ENCODE results near the gene STIM2.

Gene STIM2

DNA sequence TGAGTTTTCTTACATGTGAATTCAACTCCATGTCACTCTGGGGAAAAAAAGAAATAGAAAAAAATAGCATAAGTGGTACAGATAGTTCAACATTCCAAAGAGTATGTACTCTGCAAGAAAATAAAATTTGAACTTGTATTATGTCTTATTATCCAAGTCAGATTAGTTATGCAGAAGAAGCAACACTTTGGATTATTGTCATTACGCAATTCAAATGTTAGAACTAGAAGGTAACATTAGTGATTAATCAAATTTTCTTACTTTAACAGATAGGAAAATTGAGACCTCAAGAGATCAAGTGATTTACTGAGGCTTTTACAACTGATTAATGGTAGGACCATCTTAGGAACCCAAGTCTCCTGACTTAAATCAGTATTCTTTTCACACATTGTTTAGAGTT lies 159.1 kb downstream of the STIM2 start:
- TF ChIP-seq, protein P1, sequence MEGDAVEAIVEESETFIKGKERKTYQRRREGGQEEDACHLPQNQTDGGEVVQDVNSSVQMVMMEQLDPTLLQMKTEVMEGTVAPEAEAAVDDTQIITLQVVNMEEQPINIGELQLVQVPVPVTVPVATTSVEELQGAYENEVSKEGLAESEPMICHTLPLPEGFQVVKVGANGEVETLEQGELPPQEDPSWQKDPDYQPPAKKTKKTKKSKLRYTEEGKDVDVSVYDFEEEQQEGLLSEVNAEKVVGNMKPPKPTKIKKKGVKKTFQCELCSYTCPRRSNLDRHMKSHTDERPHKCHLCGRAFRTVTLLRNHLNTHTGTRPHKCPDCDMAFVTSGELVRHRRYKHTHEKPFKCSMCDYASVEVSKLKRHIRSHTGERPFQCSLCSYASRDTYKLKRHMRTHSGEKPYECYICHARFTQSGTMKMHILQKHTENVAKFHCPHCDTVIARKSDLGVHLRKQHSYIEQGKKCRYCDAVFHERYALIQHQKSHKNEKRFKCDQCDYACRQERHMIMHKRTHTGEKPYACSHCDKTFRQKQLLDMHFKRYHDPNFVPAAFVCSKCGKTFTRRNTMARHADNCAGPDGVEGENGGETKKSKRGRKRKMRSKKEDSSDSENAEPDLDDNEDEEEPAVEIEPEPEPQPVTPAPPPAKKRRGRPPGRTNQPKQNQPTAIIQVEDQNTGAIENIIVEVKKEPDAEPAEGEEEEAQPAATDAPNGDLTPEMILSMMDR (IDR thresholded peaks at IDR 0.05; ENCODE audit: low read depth, low read length, missing control alignments), result no peak
- in situ Hi-C loops (cut with HindIII; ENCODE audit: low pct_ligation_motif_present, low sequenced_read_pairs), result no loop called here
- Histone ChIP-seq H3K27me3 (replicated peaks) (no peaks in the 10 kb centered on the region), H3K4me3 (ENCODE audit: low read depth, low read length) (no peak overlapping the region), H3K27ac (no peak overlapping the region), H3K36me3 (replicated peaks) (no peaks in the 10 kb centered on the region)
- no peak for DNase-seq

DNA sequence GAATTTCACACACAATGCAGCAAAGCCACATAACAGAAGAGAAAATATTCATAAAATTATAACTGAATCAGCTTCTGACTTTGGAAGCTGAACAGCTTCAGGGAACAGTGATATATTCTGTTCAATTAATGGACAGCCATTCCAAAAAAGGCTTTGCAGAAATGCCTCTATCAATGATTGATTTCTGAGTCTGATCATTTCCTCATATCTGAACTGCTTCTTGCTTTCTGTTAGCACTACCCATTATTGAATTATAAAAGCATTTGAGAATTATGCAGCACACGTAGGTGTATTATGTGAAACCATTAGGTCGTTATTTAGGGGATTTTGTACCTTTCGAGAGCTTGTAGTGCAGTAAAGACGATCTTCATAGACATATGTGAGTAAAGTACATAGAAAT lies 159.6 kb downstream of the STIM2 start:
- no peaks in the 10 kb centered on the region for H3K27me3 ChIP-seq (replicated peaks)
- TF ChIP-seq, protein P1 (IDR thresholded peaks at IDR 0.05; ENCODE audit: low read depth, low read length, missing control alignments), result no peak
- H3K4me3 ChIP-seq (ENCODE audit: low read depth, low read length), result no peak overlapping the region
- no peaks in the 10 kb centered on the region for H3K36me3 ChIP-seq (replicated peaks)
- in situ Hi-C loops (cut with HindIII; ENCODE audit: low pct_ligation_motif_present, low sequenced_read_pairs), result no loop called here
- no peak for DNase-seq
- H3K27ac ChIP-seq, result no peak overlapping the region

DNA sequence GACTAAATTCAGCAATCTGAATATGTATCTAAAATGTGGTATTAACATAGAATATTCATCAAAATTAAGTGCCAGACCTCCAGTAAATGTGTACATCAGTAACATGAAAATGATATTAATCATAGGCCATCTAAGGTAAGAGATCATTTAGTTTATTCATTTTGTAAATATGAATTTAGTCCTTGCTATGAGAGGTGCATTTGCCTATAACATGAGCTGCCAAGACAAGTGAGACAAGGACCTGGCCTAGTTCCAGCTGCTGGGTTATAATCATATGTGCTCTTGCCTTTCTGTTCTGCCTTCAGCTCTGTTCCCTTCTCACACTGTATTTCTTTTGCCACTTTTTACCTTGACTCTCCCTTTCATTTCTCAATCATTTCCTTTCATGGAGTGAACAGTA lies 160.0 kb downstream of the STIM2 start:
- H3K36me3 ChIP-seq (replicated peaks), result no peaks in the 10 kb centered on the region
- no peaks in the 10 kb centered on the region for H3K27me3 ChIP-seq (replicated peaks)
- no peak overlapping the region for H3K27ac ChIP-seq
- no peak overlapping the region for H3K4me3 ChIP-seq (ENCODE audit: low read depth, low read length)
- no peak for DNase-seq
- in situ Hi-C loops (cut with HindIII; ENCODE audit: low pct_ligation_motif_present, low sequenced_read_pairs), result no loop called here
- TF ChIP-seq, protein P1 (IDR thresholded peaks at IDR 0.05; ENCODE audit: low read depth, low read length, missing control alignments), result no peak

DNA sequence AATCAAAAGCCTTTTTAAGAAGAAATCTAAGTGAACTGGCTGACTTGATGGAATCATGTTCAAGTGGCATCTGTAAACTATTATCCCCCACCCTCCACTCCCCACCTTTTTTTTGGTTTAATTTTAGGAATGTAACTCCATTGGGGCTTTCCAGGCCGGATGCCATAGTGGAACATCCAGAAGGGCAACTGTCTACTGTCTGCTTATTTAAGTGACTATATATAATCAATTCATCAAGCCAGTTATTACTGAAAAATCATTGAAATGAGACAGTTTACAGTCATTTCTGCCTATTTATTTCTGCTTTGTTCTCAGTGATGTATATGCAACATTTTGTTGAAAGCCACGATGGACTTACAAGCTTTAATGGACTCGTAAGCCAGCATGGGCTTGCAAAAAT lies 162.3 kb downstream of the STIM2 start:
- in situ Hi-C loops (cut with HindIII; ENCODE audit: low pct_ligation_motif_present, low sequenced_read_pairs), result no loop called here
- Histone ChIP-seq H3K4me3 (ENCODE audit: low read depth, low read length) (no peak overlapping the region), H3K27me3 (replicated peaks) (no peaks in the 10 kb centered on the region), H3K27ac (no peak overlapping the region), H3K36me3 (replicated peaks) (no peaks in the 10 kb centered on the region)
- no peak for DNase-seq
- TF ChIP-seq, protein P1 (IDR thresholded peaks at IDR 0.05; ENCODE audit: low read depth, low read length, missing control alignments), result no peak

DNA sequence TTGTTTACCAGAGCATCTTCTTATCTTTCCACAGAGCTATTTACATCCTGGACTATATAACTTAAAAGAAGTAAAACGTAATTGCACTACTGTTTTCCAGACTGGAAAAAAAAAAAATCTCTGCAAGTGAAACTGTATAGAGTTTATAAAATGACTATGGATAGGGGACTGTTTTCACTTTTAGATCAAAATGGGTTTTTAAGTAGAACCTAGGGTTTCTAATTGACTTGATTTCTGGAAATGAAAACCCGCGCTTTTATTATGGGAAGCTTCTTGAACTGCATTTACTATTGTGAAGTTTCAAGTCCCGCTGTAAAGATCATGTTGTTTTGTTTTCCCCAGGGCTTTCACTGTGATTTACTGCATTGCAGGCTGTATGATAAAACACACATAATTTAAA lies 162.7 kb downstream of the STIM2 start:
- Histone ChIP-seq H3K27me3 (replicated peaks) (no peaks in the 10 kb centered on the region), H3K4me3 (ENCODE audit: low read depth, low read length) (no peak overlapping the region), H3K36me3 (replicated peaks) (no peaks in the 10 kb centered on the region), H3K27ac (no peak overlapping the region)
- in situ Hi-C loops (cut with HindIII; ENCODE audit: low pct_ligation_motif_present, low sequenced_read_pairs), result no loop called here
- TF ChIP-seq, protein P1 (IDR thresholded peaks at IDR 0.05; ENCODE audit: low read depth, low read length, missing control alignments), result no peak
- no peak for DNase-seq

DNA sequence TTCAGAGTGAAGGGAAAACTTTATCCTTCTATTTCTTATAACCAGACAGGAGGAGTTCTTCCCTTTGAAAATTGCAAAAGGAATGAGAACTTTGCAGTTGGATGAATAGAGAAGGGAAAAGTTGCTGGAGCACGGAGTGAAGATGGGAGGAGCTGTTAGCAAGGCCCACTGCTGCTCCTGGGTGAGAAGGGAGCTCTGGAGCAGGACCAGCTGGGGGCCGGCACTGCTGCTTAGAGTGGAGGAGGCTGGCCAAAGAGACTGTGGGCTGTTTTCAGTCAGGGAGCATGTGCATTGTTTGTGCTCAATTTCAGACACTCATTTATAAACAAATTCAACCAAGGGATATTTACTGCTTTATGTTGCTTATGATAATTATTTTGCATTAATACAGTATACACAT lies 164.2 kb downstream of the STIM2 start:
- H3K36me3 ChIP-seq (replicated peaks), result no peaks in the 10 kb centered on the region
- no peaks in the 10 kb centered on the region for H3K27me3 ChIP-seq (replicated peaks)
- H3K4me3 ChIP-seq (ENCODE audit: low read depth, low read length), result no peak overlapping the region
- DNase-seq, result no peak
- H3K27ac ChIP-seq, result no peak overlapping the region
- TF ChIP-seq, protein P1 (IDR thresholded peaks at IDR 0.05; ENCODE audit: low read depth, low read length, missing control alignments), result no peak
- in situ Hi-C loops (cut with HindIII; ENCODE audit: low pct_ligation_motif_present, low sequenced_read_pairs), result no loop called here
